WERI-Rb-1 (cell line): ENCODE data around the gene ANO4.

Source experiments
- DNase-seq: peaks from one replicate; pipeline ENCODE4 v3.0.0-alpha.2; 2020
- H3K27ac ChIP-seq: fragments of 250-450 bp; sonication (Bioruptor Pico); 2 replicates; pipeline ENCODE4 v1.5.1; 2020; ENCODE audit warnings: mild to moderate bottlenecking, moderate library complexity
- H3K27me3 ChIP-seq: fragments of 250-450 bp; sonication (Bioruptor Pico); 2 replicates; pipeline ENCODE4 v1.5.1; 2021; ENCODE audit warnings: mild to moderate bottlenecking, low read depth, moderate library complexity; ENCODE audit not compliant: insufficient read depth, severe bottlenecking
- H3K36me3 ChIP-seq: fragments of 250-450 bp; sonication (Bioruptor Pico); 2 replicates; pipeline ENCODE4 v1.5.1; 2020; ENCODE audit warnings: mild to moderate bottlenecking, moderate library complexity
- H3K4me3 ChIP-seq: 2 replicates; pipeline ENCODE4 v1.5.1; 2011; ENCODE audit warnings: low read depth, mild to moderate bottlenecking, control low read depth, low read length
- H3K9me3 ChIP-seq: fragments of 250-450 bp; sonication (Bioruptor Pico); 2 replicates; pipeline ENCODE4 v1.5.1; 2021; ENCODE audit warnings: mild to moderate bottlenecking, moderate library complexity; ENCODE audit not compliant: severe bottlenecking
- CTCF ChIP-seq: IDR thresholded peaks from 2 replicates; pipeline ENCODE4 v1.5.1; 2011; ENCODE audit warnings: low read depth, mild to moderate bottlenecking, control low read depth, inconsistent platforms, low read length

ANO4 gene

GRCh38 chr12:100953677-100954076 is 159.1 kb downstream of the ANO4 start:
- no peak overlapping the region for H3K27ac ChIP-seq
- no peak for DNase-seq

GRCh38 chr12:100954118-100954517 is 159.5 kb downstream of the ANO4 start:
- Histone ChIP-seq H3K27me3 (no peaks in the 10 kb centered on the region), H3K4me3 (no peak overlapping the region), H3K27ac (no peak overlapping the region), H3K9me3 (no peaks in the 10 kb centered on the region), H3K36me3 (no peaks in the 10 kb centered on the region)
- no peak for TF ChIP-seq CTCF
- no peak for DNase-seq

More at GRCh38 chr12:100953677-100954076, 159.1 kb downstream of the ANO4 start:
- H3K27me3 ChIP-seq, result no peaks in the 10 kb centered on the region
- no peaks in the 10 kb centered on the region for H3K9me3 ChIP-seq
- no peaks in the 10 kb centered on the region for H3K36me3 ChIP-seq
- H3K4me3 ChIP-seq, result no peak overlapping the region
- no peak for TF ChIP-seq CTCF

- no peak for DNase-seq
- Histone ChIP-seq H3K27ac (no peak overlapping the region), H3K27me3 (no peaks in the 10 kb centered on the region), H3K9me3 (no peaks in the 10 kb centered on the region), H3K36me3 (no peaks in the 10 kb centered on the region), H3K4me3 (no peak overlapping the region)
- no peak for TF ChIP-seq CTCF
Observed at GRCh38 chr12:100955139-100955538, 160.6 kb downstream of the ANO4 start.

- Histone ChIP-seq H3K4me3 (no peak overlapping the region), H3K27ac (no peak overlapping the region), H3K27me3 (no peaks in the 10 kb centered on the region), H3K36me3 (no peaks in the 10 kb centered on the region), H3K9me3 (no peaks in the 10 kb centered on the region)
- no peak for TF ChIP-seq CTCF
- DNase-seq, result no peak
Observed at GRCh38 chr12:100956311-100956852, 161.8 kb downstream of the ANO4 start.

- DNase-seq, result no peak
- H3K4me3 ChIP-seq, result no peak overlapping the region
- TF ChIP-seq CTCF, result no peak
- no peaks in the 10 kb centered on the region for H3K27me3 ChIP-seq
- no peaks in the 10 kb centered on the region for H3K9me3 ChIP-seq
- no peak overlapping the region for H3K27ac ChIP-seq
- no peaks in the 10 kb centered on the region for H3K36me3 ChIP-seq
Observed at GRCh38 chr12:100959481-100959880, 164.9 kb downstream of the ANO4 start.

GRCh38 chr12:100962086-100962712 is 167.6 kb downstream of the ANO4 start:
- TF ChIP-seq CTCF, result no peak
- Histone ChIP-seq H3K27me3 (no peaks in the 10 kb centered on the region), H3K4me3 (no peak overlapping the region), H3K36me3 (no peaks in the 10 kb centered on the region), H3K9me3 (no peaks in the 10 kb centered on the region), H3K27ac (no peak overlapping the region)
- DNase-seq, result no peak
